Ishikawa (cell line): Measurements from ENCODE around the gene ZNF490.

ENCODE experiments used
- CEBPB ChIP-seq: IDR thresholded peaks from 2 replicates; pipeline ENCODE4 v1.6.1; 2012
- CREB1 ChIP-seq: IDR thresholded peaks from 2 replicates; pipeline ENCODE4 v1.6.1; 2012; ENCODE audit warnings: low read depth
- EGR1 ChIP-seq: IDR thresholded peaks from 2 replicates; pipeline ENCODE4 v1.6.1; 2012
- EP300 ChIP-seq: IDR thresholded peaks from 2 replicates; pipeline ENCODE4 v1.6.1; 2012; ENCODE audit warnings: borderline replicate concordance
- FOXM1 ChIP-seq: IDR thresholded peaks from 2 replicates; pipeline ENCODE4 v1.6.1; 2012; ENCODE audit warnings: low read depth, borderline replicate concordance
- MAX ChIP-seq: IDR thresholded peaks from 2 replicates; pipeline ENCODE4 v1.6.1; 2012
- NFIC ChIP-seq: IDR thresholded peaks from 2 replicates; pipeline ENCODE4 v1.6.1; 2012
- RAD21 ChIP-seq: IDR thresholded peaks from 2 replicates; pipeline ENCODE4 v1.6.1; 2012; ENCODE audit warnings: low read depth
- TAF1 ChIP-seq: IDR thresholded peaks from 2 replicates; pipeline ENCODE4 v1.6.1; 2012; ENCODE audit warnings: low read depth, mild to moderate bottlenecking
- TCF12 ChIP-seq: IDR thresholded peaks from 2 replicates; pipeline ENCODE4 v1.6.1; 2012; ENCODE audit warnings: low read depth
- TEAD4 ChIP-seq: IDR thresholded peaks from 2 replicates; pipeline ENCODE4 v1.6.1; 2012
- USF1 ChIP-seq: IDR thresholded peaks from 2 replicates; pipeline ENCODE4 v1.6.1; 2012
- YY1 ChIP-seq: IDR thresholded peaks from 2 replicates; pipeline ENCODE4 v1.6.1; 2012; ENCODE audit warnings: low read depth
- ZBTB7A ChIP-seq: IDR thresholded peaks from 2 replicates; pipeline ENCODE4 v1.6.1; 2012; ENCODE audit warnings: low read depth
- TF ChIP-seq, protein P1 (sequence below): IDR thresholded peaks from 2 replicates; pipeline ENCODE4 v1.6.1; 2012; ENCODE audit warnings: low read depth, mild to moderate bottlenecking

Gene ZNF490

GRCh38 chr19:12603714-12604113, 6.9 kb downstream of the ZNF490 start:
- TF ChIP-seq CREB1 (no peak), EGR1 (no peak), CEBPB (no peak), YY1 (no peak), ZBTB7A (no peak), MAX (no peak), FOXM1 (no peak)
- TF ChIP-seq, protein P1, sequence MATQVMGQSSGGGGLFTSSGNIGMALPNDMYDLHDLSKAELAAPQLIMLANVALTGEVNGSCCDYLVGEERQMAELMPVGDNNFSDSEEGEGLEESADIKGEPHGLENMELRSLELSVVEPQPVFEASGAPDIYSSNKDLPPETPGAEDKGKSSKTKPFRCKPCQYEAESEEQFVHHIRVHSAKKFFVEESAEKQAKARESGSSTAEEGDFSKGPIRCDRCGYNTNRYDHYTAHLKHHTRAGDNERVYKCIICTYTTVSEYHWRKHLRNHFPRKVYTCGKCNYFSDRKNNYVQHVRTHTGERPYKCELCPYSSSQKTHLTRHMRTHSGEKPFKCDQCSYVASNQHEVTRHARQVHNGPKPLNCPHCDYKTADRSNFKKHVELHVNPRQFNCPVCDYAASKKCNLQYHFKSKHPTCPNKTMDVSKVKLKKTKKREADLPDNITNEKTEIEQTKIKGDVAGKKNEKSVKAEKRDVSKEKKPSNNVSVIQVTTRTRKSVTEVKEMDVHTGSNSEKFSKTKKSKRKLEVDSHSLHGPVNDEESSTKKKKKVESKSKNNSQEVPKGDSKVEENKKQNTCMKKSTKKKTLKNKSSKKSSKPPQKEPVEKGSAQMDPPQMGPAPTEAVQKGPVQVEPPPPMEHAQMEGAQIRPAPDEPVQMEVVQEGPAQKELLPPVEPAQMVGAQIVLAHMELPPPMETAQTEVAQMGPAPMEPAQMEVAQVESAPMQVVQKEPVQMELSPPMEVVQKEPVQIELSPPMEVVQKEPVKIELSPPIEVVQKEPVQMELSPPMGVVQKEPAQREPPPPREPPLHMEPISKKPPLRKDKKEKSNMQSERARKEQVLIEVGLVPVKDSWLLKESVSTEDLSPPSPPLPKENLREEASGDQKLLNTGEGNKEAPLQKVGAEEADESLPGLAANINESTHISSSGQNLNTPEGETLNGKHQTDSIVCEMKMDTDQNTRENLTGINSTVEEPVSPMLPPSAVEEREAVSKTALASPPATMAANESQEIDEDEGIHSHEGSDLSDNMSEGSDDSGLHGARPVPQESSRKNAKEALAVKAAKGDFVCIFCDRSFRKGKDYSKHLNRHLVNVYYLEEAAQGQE = no peak

- TF ChIP-seq, protein P1 = no peak
- TF ChIP-seq YY1 (no peak), TCF12 (no peak), ZBTB7A (no peak), NFIC (no peak), USF1 (no peak), RAD21 (no peak), TEAD4 (no peak)
Measured at GRCh38 chr19:12597594-12597993, 13.0 kb downstream of the ZNF490 start.

DNA sequence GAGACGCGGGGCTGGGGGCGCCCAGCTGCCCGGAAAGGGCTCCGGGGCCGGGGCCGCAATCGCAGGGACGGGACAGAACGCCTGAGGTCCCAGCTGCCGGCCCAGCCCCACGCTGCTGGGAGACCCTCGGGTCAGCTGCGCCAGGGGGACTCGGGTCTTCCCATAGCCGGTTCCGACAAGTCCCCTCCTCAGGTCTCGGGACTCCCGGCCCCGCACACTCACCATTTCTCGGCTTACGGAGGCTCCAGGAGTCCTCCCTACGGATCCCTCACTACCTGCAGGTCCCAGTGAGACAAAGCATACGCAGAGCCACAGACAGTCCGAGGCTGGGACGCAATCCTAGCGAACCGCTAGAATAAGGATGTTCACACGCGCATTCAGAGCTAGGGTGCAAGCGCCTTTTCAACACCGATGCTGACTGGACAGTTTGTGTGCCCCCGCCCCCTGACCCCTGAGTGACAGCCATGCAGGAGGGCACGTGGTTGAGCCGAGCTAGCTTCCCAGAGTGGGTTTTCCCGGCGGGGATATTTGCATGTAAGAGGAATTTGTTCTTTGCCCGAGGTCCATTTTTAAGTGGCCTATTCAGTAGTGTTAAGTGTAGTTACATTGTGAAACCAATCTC, 13.6 kb downstream of the ZNF490 start:
- TF ChIP-seq CREB1 (no peak), NFIC (no peak), YY1 (no peak), FOXM1 (no peak)
- TF ChIP-seq, protein P1 = no peak

DNA sequence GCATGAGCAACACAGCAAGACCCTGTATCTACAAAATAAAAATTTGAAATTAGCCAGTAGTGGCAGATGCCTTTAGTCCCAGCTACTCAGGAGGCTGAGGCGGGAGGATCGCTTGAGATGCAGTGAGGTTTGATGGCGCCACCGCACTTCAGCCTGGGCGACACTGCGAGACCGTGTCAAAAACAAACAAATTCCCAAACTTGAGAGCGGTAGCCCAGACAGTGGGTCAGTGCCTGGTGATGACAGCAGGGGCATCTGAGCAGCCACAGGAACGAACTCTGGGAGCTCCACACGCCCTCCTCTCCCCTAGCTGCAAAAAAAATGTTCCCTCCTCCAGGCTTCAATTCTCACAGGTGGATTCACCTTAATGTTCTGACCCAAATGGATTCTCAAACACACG, 14.1 kb downstream of the ZNF490 start:
- TF ChIP-seq FOXM1 (no peak), CEBPB (no peak), MAX (no peak), EP300 (no peak), TEAD4 (no peak), NFIC (no peak)

- TF ChIP-seq MAX (no peak), ZBTB7A (no peak), CREB1 (no peak), YY1 (no peak), EGR1 (no peak), EP300 (no peak), RAD21 (no peak), TEAD4 (no peak), FOXM1 (no peak), TAF1 (no peak), USF1 (no peak), NFIC (no peak), TCF12 (no peak), CEBPB (no peak)
- TF ChIP-seq, protein P1 = no peak
Measured at GRCh38 chr19:12581100-12581499, 29.5 kb downstream of the ZNF490 start.
